Measurements from ENCODE around the gene TTLL6.
"Not testable (repeated sequence)": the region's sequence is repeated elsewhere in the genome, so short reads cannot be mapped to it uniquely, and the experiment has no call there.

Gene TTLL6

DNA sequence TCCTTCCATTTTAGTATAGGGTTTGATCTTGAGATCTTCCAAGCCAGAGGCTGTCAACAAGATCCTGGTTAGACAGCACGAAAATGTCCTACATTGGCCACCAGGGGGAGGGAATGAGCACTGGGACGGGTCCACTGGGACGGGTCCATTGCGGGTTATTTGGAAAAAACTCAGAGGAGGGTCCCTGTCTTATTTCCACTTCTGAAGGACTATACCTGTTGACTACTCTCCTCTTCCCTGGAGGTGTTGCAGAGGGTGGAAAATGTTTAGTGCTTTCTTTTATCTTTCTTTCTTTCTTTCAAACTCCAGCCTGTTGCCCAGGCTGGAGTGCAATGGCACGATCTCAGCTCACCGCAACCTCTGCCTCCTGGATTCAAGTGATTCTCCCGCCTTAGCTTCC is 2.5 kb downstream of the TTLL6 start:
- DNase-seq, result peak; percentile 54 to 70

GRCh38 chr17:48812001-48812400 is 5.0 kb downstream of the TTLL6 start:
- DNase-seq, result no peak

DNA sequence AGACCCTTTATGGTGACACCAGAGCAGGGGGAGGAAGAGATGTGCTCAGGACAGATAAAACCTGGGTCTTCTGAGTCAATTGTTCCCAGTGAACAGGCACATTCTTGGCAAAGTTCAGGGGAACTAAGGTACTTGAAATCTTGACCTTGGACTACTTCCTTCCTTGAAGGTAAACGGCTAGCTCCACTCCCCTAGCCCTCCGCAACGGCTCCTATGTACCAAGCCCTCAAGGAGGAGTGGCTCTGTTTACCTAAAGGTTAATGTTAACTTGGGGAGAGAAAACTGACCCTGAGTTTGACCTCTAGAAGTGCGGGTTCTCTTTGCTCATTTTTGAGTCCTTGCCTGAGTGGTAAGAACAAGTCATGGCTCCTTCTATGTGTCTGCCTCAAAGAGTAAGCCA is 7.8 kb downstream of the TTLL6 start:
- no peak for DNase-seq

- peak; percentile 62 to 68 for DNase-seq
These were observed 12.1 kb downstream of the TTLL6 start for GRCh38 chr17:48804936-48805411.

GRCh38 chr17:48800626-48801217 is 16.3 kb downstream of the TTLL6 start:
- no peak for DNase-seq

DNA sequence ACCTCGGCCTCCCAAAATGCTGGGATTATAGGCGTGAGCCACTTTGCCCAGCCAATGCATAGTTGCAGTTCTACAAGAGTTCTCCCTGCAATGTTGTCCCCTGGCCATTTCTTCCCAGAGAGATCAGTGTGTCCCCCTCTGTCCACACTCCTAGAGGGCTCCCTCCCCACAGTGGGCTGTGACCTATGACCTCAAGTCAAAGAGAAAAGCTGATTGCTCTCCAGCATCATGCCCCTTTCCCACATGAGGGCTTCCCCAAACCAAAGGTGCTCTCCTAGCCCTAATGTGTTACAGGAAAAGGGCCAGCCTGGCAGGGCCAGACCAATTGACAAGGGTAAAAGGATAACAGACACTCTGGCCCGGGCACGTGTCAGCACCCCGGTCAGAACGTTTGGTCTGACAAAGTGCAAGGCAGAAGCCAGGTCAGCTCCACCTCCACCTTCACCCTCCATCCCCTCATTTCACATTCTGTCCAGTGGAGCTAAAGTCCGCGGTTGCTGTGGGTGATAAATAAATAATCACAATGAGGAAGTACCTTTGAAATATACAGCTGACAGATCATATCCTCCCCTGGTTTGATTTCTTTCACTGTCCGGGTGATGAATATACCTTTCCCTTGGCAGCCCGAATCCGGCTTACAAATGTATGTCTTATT is 17.8 kb downstream of the TTLL6 start:
- no peak for DNase-seq

- DNase-seq, result not testable (repeated sequence)
These were observed 20.9 kb downstream of the TTLL6 start for GRCh38 chr17:48796163-48796522.

- DNase-seq, result no peak
These were observed 21.4 kb downstream of the TTLL6 start for GRCh38 chr17:48795444-48796162.

DNA sequence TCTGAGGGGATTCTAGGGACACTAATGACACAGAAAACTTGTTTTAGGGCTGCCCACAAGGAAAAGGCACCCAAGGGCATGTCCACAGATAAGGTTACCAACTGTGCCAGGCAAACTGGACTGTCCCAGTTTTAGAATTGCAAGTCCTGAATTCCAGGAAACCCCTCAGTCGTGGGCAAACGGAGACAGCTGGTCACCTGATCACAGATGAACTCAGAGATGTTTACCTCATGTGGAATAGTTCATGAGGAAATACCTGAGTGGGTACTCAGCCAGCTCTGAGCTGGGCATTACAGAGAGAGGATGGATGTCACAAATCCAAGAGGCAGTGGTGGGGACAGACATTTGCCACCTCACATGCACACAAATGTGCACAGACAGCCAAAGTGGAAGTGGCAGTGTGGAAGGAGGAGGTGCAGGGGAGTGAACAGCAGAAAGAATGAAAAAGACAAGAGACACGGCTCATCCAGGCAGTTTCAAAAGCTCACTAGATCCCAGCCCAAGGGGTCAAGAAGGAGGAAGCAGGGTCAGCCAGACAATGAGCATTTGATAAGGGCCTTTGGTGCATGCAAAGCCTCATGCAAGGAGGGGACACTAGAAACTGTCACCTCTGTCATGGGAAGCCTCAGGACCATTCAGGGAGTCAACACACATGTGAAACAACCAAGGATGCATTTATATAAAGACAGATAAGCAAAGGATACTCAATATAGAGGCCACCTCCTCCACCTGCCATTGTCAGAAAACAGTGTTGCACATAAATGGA is 24.8 kb downstream of the TTLL6 start:
- no peak for DNase-seq

DNA sequence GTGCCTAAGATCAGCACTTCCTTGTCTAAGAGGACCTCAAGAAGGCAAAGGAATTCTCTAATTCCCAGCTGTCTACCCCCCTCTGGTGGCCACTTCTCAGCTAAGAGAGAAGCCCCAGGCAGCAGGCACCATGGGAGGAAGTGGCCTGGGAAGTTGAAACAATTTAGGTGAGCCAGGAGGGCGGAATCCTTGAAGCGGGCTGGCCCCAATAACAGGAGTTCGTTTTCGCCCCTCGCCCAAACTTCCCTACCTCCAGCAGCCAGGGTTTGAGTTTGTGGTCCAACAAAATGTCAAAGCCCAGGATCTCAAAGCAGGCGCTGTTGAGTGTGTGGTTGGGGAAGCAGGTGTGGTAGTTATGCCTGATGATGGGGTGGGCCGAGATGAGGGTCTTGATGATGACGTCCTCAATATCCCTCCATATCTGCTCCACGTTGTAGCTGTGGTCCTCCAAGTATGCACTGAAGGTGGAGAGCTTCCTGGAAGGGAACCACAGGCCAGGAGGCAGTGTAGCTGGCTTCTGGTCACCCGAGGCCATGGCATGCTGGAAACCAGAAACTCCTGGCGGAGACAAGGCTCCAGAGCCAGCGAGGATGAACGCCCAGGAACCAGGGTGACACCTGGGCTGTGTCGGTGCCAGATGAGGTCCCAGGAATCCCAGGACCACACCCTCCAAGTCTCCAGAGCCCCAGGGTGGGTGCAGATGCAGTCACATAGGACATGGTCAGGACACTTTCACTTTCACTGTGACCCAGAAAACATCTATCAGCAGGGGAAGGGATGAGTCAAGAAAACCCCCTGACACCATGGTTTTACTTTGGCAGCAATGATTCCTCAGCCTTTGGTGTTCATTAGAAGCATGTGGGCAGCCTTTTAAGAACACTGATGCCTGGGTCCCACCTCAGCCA is 25.6 kb downstream of the TTLL6 start:
- DNase-seq, result peak; percentile 13 to 14

DNA sequence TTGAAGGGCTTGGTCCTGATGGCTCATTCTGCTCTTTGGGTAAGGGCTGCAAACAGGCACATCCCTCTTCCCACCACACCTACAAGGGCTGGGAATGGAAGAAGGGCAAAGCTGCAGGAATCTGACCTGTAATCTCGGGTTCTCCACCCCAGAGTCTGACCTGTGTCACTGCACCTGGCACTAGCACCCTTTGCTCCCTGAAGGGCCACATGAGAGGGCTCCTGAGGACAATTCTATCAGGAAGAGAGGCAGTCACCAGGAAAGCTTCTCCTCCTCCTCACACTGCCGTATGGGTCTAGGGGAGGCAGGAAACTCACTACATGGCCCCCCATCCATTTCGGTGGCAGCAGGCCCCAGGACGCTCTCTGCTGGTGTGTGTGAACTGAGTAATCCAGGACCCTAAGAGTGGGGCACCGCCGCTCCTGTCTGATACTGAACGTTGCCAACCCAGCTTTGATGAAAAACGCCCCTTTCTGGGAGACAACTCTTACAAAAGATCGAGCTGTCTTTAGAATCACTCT is 26.4 kb downstream of the TTLL6 start:
- no peak for DNase-seq

GRCh38 chr17:48787828-48788227 is 29.2 kb downstream of the TTLL6 start:
- no peak for DNase-seq

DNA sequence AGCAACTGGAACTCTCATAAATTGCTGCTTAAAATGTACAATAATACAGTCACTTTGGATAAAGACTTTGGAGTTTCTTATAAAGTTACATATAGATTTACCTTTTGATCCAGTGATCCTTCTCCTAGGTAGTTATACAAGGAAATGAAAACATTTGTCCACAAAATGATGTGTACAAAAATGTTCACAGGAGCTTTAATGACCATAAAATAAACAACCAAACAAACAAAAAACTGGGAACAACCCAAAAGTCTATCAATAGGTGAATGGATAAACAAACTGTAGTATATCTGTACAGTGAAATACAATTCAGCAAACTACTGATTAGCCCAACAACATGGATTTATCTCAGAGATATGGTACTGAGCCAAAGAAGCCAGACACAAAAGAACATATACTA is 37.6 kb downstream of the TTLL6 start:
- no peak for DNase-seq

DNA sequence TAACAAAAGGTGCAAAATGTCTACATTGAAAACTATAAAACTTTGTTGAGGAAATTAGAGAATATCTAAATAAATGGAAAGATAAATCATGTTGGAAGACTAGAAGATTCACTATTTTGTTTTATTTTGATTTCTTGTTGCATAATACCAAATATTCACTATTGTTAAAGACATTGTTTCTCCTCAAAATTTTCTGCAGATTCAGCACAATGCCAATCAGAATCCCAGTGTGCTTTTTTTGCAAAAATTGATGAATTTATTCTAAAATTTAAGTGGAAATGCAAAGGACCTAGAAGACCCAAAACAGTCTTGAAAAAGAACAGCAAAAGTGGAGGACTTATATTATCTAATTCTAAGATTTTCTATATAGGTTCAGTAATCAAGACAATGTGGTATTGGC is 40.4 kb downstream of the TTLL6 start:
- no peak for DNase-seq

GRCh38 chr17:48773245-48773644 is 43.8 kb downstream of the TTLL6 start:
- no peak for DNase-seq

DNA sequence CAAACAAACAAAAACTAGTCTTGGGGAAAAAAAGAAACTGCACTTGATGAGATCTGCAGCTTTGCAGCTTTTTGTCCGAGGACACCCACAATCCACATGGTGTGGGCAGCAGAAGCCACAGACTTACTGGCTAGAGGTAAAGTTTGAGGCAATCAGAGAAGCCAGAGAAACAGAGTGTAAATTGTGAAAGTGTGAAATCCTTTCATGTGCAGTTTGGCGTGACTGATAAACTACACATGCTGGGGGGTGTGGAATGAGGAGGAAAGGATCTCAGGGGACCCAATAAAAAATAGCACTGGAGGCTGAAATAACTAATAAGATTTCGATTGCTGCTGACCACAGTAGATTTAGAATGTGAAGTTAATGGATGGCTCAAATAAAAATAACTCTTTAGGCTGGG is 46.1 kb downstream of the TTLL6 start:
- no peak for DNase-seq

DNA sequence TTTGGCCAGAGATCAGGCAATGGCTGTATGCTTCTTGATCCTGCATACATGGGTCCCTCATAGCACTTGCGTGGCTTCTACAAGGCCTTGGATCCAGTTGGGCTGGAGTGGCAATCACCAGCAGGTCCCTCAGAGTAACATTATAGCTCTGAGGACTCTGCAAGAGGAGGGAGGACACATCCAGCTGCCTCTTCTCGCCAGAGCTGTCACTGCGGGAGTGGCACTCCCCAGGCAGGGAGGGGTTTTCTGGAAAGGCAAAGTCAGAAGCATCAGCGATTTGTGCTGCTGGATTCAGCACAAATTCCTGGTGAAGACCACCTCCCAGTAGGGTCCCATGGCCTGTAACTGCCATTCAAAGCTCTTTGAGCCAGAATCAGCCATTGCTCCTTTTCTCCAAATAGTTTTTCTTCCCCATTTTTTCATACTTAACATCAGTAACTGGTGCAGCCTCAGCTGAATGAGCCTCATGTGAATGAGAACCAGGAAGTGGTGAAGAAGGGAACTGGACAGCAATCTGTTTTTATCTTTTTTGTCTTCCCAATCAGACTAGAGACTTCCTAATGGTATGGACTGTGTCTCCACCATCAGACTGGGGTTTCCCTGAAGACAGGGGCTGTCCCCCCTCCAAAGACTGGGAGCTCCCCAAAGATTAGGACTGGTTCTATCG is 47.9 kb downstream of the TTLL6 start:
- no peak for DNase-seq

GRCh38 chr17:48767263-48767774 is 49.7 kb downstream of the TTLL6 start:
- no peak for DNase-seq

DNA sequence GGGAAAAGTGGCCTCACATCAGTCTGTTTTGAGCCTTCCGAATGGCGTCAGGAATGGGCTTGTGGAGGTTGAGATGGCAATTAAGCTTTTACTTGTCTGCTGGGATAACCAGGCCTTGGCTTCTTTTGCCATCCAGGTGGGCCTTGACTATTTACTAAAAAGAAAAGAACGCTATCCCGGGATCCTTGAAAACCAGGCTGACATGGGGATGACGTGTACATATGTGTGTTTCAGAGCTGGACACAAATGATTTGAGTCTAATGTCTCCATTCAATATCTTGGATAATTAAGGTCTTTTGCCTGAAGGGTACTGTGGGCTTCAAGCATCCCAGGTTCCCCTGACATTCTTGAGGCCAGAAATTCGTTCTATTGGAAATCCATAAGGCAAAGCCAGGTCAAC is 55.9 kb downstream of the TTLL6 start:
- no peak for DNase-seq

DNA sequence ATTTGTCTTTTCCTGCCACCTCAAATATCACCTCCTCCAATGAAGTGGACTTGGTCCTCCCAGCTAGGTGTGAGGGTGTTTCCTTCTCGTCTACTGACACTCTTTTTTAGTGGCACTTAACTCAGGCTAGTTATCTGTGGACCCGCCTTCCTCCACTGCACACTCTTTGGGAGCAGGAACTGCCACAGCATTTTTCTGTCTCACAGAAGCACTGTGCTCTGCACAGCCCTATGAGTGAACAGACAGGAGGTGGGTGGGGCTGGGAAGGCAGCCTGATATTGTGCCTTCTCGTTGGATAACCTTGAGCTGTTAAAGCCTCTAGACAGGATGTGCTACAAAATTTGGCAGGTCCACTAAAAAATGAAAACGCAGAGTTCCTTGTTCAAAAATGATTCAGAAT is 56.6 kb downstream of the TTLL6 start:
- DNase-seq, result no peak

DNA sequence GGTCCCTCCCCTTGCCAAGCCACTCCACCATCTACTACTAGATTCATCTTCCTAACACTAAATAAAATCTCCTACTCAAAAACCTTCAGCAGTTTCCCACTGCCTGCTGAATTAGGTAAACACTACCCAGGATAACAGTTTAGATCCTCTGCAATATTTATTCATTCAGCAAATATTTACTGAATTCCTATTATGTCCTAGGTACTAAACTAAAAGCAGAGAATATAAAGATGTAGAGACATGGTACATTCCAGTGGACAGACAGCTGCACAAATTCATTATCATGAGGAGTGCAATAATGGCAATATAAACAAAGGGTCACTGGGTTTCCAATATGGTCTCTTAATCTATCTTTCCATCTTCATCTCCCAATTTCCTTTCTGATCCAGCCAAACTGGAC is 57.7 kb downstream of the TTLL6 start:
- no peak for DNase-seq
